ENCODE results near the gene OVCH1. TPM values are rescaled to one million over a fixed set of nuclear protein-coding genes. Genes with fewer than 3 reads are reported as not detected.

The OVCH1 gene
- total RNA-seq, 1 experiment from 2014 or later: not detected

- no peak overlapping the region for H3K4me3 Mint-ChIP-seq
Measured at GRCh38 chr12:29447285-29447975, 50.1 kb downstream of the OVCH1 start.

More at GRCh38 chr12:29447285-29447975, 50.1 kb downstream of the OVCH1 start:
- H3K23ac ChIP-seq (ENCODE audit: insufficient read length, low read depth, low read length): no peak overlapping the region
- H3K18ac ChIP-seq (ENCODE audit: insufficient read length, low read depth, low read length): no peak overlapping the region
- no peaks in the 10 kb centered on the region for H3K4me1 ChIP-seq (ENCODE audit: insufficient read depth, low read length)
- H4K5ac ChIP-seq (ENCODE audit: insufficient read length, low read depth, low read length): no peak overlapping the region
- H2AK5ac ChIP-seq (ENCODE audit: insufficient read length, low read length): no peak overlapping the region
- no peak overlapping the region for H2BK20ac ChIP-seq (ENCODE audit: low read depth, low read length, poor library complexity, severe bottlenecking)
- H3K79me1 ChIP-seq (ENCODE audit: insufficient read depth, low read depth, low read length, poor library complexity, severe bottlenecking): no peaks in the 10 kb centered on the region
- no peak overlapping the region for H4K8ac ChIP-seq (replicated peaks; ENCODE audit: insufficient read length, low read depth, low read length)
- Mint-ChIP-seq H3K36me3 (ENCODE audit: insufficient read depth in 1 of 3, low read depth in 3 of 3) (no peaks in the 10 kb centered on the region), H3K27me3 (ENCODE audit: low read depth) (peaks cover under 1% of the 10 kb centered on the region; the same call in 1 of the 2 replicates), H3K4me1 (no peaks in the 10 kb centered on the region), H3K9me3 (no peaks in the 10 kb centered on the region; a peak in 1 of 5 replicates), H3K27ac (no peak overlapping the region)
- no peak for TF ChIP-seq CTCF (conservative IDR thresholded peaks at IDR 0.05)
- no peak overlapping the region for H2BK15ac ChIP-seq (ENCODE audit: low read depth, low read length)
- no peaks in the 10 kb centered on the region for H3K79me2 ChIP-seq (ENCODE audit: insufficient read depth, low read length)
- no peak overlapping the region for H2BK12ac ChIP-seq (ENCODE audit: insufficient read length, low read depth, low read length)
- no peak overlapping the region for H2AFZ ChIP-seq (ENCODE audit: low read length)
- H3K9me3 ChIP-seq (ENCODE audit: control insufficient read depth, low read depth, low read length): no peaks in the 10 kb centered on the region
- no peak overlapping the region for H2BK5ac ChIP-seq (ENCODE audit: insufficient read length, low read length)
- WGBS (ENCODE audit: extremely low coverage, insufficient read length, low lambda C conversion rate): no CpG with 5 or more reads among the region's 2 CpGs
- H3K4ac ChIP-seq (ENCODE audit: low read depth, low read length): no peak overlapping the region
- no peak overlapping the region for H2BK120ac ChIP-seq (ENCODE audit: low read depth, low read length, poor library complexity, severe bottlenecking)
- DNase-seq: no peak
- H4K91ac ChIP-seq (ENCODE audit: insufficient read length, low read depth, low read length): no peak overlapping the region
- no peak overlapping the region for H3K27ac ChIP-seq (ENCODE audit: insufficient read length, low read depth, low read length)
- H3K23me2 ChIP-seq (ENCODE audit: insufficient read length, low read depth, low read length, poor library complexity, severe bottlenecking): no peaks in the 10 kb centered on the region
- H3K4me2 ChIP-seq (ENCODE audit: insufficient read depth, insufficient read length, low read length): no peak overlapping the region
- H3T11ph ChIP-seq (ENCODE audit: low read length): no peak overlapping the region
- H3K27me3 ChIP-seq (ENCODE audit: insufficient read depth, low read length): no peaks in the 10 kb centered on the region
- H3K14ac ChIP-seq (ENCODE audit: insufficient read depth, low read length): no peak overlapping the region
- H4K20me1 ChIP-seq (ENCODE audit: control insufficient read depth, insufficient read depth, insufficient read length): no peaks in the 10 kb centered on the region
- H3K9ac ChIP-seq (ENCODE audit: extremely low read depth, insufficient read length, low read length): no peak overlapping the region
- H3K56ac ChIP-seq (ENCODE audit: insufficient read length, low read depth, low read length): no peak overlapping the region
